Ascending aorta (tissue), 2 donors: ENCODE results near the gene DEPDC4. TPM values are rescaled to one million over a fixed set of nuclear protein-coding genes. Genes with fewer than 3 reads are reported as not detected.
"Not testable (repeated sequence)": the region's sequence is repeated elsewhere in the genome, so short reads cannot be mapped to it uniquely, and the experiment has no call there.

Source experiments
- DNase-seq, 2 donors: peaks; one replicate each; pipeline ENCODE4 v3.0.0-alpha.2; 2019; ENCODE audit warnings: low spot score in 2 of 2
- H3K27ac ChIP-seq, 2 donors: fragments of 200-600 bp; sonication (generic); one replicate each; pipeline ENCODE4 v1.5.1; 2016 to 2017; ENCODE audit warnings: mild to moderate bottlenecking in 1 of 2
- H3K27me3 ChIP-seq: fragments of 200-600 bp; sonication (generic); one replicate; pipeline ENCODE4 v1.5.1; 2017
- H3K36me3 ChIP-seq, 2 donors: fragments of 200-600 bp; sonication (generic); one replicate each; pipeline ENCODE4 v1.5.1; 2016
- H3K4me1 ChIP-seq, 2 donors: fragments of 200-600 bp; sonication (generic); one replicate each; pipeline ENCODE4 v1.5.1; 2016 to 2017; ENCODE audit warnings: mild to moderate bottlenecking in 1 of 2
- H3K4me3 ChIP-seq, 2 donors: fragments of 200-600 bp; sonication (generic); one replicate each; pipeline ENCODE4 v1.5.1; 2016 to 2017; ENCODE audit warnings: mild to moderate bottlenecking in 1 of 2
- H3K9me3 ChIP-seq, 2 donors: fragments of 200-600 bp; sonication (generic); one replicate each; pipeline ENCODE4 v1.5.1; 2016
- intact Hi-C: fragments of 100-400 bp; cut with DNase I; formaldehyde crosslinking; loops from one replicate; pipeline ENCODE4 v1.15.1; 2023
- total RNA-seq: library from RNA; depleted of rRNA; stranded (reverse); fragments of >200 nt; gene quantifications from one replicate; pipeline ENCODE4 v1.1.0, GENCODE V29; 2016
- TF ChIP-seq, protein P1 (sequence below), 3 experiments: fragments of 200-600 bp in 2 of 3; fragments of 450-650 bp in 1 of 3; sonication (generic) in 2 of 3; IDR thresholded peaks; one replicate each; pipeline ENCODE4 v1.5.1; 2016 to 2019; ENCODE audit warnings: antibody characterized with exemption in 3 of 3, mild to moderate bottlenecking in 1 of 3, moderate library complexity in 1 of 3

The DEPDC4 gene
- total RNA-seq, 1 donor from 2014 or later, result not detected

DNA sequence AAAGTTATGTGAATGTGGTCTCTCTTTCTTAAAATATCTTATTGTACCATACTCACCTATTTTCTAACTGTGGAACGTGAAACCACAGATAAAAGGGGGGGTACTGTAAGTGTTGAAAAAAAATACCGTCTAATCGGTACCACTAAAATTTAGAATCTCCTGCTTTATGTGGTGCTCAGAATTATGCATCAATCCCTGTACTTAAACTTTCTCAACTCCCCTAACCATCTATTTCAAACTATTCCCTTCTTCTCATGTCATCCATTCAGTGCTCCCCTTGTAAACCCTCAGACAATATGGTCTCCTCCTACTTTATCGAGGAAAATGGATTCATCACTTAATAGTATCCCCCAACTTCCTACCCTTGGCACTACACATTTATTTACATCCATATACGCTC is 23.7 kb downstream of the DEPDC4 start:
- intact Hi-C loops, result no loop called here
- no peaks in the 10 kb centered on the region for H3K27me3 ChIP-seq
- H3K27ac ChIP-seq, result no peak overlapping the region
- H3K9me3 ChIP-seq, result no peaks in the 10 kb centered on the region
- no peak for DNase-seq
- H3K4me1 ChIP-seq, result no peaks in the 10 kb centered on the region
- H3K36me3 ChIP-seq, result no peaks in the 10 kb centered on the region
- TF ChIP-seq, protein P1, sequence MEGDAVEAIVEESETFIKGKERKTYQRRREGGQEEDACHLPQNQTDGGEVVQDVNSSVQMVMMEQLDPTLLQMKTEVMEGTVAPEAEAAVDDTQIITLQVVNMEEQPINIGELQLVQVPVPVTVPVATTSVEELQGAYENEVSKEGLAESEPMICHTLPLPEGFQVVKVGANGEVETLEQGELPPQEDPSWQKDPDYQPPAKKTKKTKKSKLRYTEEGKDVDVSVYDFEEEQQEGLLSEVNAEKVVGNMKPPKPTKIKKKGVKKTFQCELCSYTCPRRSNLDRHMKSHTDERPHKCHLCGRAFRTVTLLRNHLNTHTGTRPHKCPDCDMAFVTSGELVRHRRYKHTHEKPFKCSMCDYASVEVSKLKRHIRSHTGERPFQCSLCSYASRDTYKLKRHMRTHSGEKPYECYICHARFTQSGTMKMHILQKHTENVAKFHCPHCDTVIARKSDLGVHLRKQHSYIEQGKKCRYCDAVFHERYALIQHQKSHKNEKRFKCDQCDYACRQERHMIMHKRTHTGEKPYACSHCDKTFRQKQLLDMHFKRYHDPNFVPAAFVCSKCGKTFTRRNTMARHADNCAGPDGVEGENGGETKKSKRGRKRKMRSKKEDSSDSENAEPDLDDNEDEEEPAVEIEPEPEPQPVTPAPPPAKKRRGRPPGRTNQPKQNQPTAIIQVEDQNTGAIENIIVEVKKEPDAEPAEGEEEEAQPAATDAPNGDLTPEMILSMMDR (IDR thresholded peaks at IDR 0.05), result no peak
- H3K4me3 ChIP-seq, result no peak overlapping the region

DNA sequence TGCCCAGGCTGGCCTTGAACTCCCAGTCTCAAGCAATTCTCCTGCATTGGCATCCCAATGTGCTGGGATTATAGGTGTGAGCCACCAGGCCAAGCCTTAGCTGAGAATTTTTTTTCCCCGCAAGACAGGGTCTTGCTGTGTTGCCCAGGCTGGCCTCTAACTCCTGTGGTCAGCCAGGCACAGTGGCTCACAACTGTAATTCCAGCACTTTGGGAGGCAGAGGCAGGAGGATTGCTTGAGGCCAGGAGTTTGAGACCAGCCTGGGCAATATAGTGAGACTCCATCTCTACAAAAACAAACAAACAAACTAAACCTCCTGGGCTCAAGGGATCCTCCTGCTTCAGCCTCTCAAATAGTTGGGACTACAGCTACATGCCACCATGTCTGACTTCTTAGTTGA is 27.3 kb downstream of the DEPDC4 start:
- no peaks in the 10 kb centered on the region for H3K27me3 ChIP-seq
- TF ChIP-seq, protein P1 (IDR thresholded peaks at IDR 0.05), result no peak
- no peaks in the 10 kb centered on the region for H3K9me3 ChIP-seq
- no peak for DNase-seq
- H3K4me1 ChIP-seq, result no peaks in the 10 kb centered on the region
- intact Hi-C loops, result no loop called here
- no peak overlapping the region for H3K4me3 ChIP-seq
- H3K27ac ChIP-seq, result no peak overlapping the region
- H3K36me3 ChIP-seq, result no peaks in the 10 kb centered on the region

DNA sequence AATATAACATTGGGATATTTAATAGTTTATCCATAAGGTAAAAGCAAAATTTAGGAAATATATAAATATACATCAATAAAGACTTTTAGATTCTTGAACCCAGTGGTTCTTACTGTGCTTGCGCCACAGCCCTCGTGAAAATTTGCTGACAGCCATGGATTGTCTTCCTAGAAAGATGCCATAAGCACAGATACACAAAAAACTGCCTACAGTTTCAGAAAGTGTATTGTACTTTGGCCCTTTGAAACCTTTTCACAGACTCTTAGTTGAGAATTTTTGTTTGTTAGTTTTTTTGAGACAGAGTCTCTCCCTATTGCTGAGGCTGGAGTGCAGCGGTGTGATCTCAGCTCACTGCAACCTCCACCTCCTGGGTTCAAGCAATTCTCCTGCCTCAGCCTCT is 28.1 kb downstream of the DEPDC4 start:
- no peak overlapping the region for H3K27ac ChIP-seq
- H3K27me3 ChIP-seq, result no peaks in the 10 kb centered on the region
- TF ChIP-seq, protein P1 (IDR thresholded peaks at IDR 0.05), result no peak
- no peak overlapping the region for H3K4me3 ChIP-seq
- DNase-seq, result no peak
- intact Hi-C loops, result no loop called here
- H3K9me3 ChIP-seq, result no peaks in the 10 kb centered on the region
- no peaks in the 10 kb centered on the region for H3K4me1 ChIP-seq
- no peaks in the 10 kb centered on the region for H3K36me3 ChIP-seq

DNA sequence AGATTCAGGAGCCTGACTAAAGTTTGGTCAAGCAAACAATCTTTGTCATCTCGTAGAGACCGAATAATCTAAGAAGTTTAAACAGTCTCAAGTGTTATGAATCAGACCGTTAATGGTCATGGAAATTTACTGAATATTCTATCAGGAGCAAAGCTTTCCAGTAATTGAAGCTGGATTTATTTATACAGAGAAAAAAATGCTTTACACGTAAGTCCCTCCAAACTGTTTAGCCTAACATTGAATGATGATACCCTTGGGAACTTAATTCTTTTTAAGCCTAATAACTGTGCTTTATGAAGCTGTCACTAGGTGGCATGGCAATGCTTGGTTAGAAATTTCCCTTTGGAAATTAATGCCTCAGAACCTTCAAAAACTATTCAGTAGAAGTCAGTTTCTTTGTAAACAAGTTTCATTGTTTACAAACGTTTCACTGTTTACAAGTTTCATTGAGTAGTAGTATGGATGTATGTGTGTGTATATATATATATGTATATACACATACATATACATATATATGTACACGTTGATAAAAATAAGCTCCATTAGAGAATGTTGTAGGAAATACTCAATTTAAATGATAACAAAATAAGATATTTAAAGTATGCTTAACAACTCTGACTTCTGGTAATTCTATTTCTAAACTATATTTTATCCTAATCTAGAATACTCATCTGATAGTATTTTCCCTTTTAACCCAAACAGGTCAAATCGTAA is 32.1 kb downstream of the DEPDC4 start:
- H3K27ac ChIP-seq, result peak overlapping the region in 1 of 2 donors; percentile 30
- DNase-seq, result no peak
- H3K9me3 ChIP-seq, result no peaks in the 10 kb centered on the region
- TF ChIP-seq, protein P1 (IDR thresholded peaks at IDR 0.05), result peak; percentile 48 to 79 (median 66)
- no peaks in the 10 kb centered on the region for H3K27me3 ChIP-seq
- H3K4me1 ChIP-seq, result no peaks in the 10 kb centered on the region
- intact Hi-C loops, result loop anchor here (1.0 to 5.0 kb wide), 3 partner anchors 34 to 503 kb away; partner anchors contain the start of gene ACTR6
- no peak overlapping the region for H3K4me3 ChIP-seq
- no peaks in the 10 kb centered on the region for H3K36me3 ChIP-seq

DNA sequence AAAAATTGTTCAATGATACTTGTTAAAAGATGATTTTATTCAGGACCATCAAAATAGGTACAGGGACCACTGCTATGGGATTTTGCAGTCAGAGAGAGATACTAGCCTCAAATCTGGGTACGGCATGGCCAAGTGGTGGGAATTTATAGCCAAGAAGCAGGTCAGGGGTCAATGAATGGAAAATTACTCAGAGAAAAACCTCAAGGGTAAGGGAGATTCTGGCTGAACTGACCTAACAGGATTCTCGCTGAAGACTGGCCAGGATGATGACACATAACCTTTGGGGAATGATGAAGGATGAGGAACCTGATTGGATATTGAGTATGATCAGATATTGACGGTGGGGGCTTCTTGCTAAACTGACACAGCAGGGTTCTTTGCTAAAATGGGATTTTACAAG is 32.7 kb downstream of the DEPDC4 start:
- H3K36me3 ChIP-seq, result no peaks in the 10 kb centered on the region
- TF ChIP-seq, protein P1 (IDR thresholded peaks at IDR 0.05), result no peak
- H3K4me1 ChIP-seq, result no peaks in the 10 kb centered on the region
- no peaks in the 10 kb centered on the region for H3K9me3 ChIP-seq
- intact Hi-C loops, result loop anchor here (1.0 to 5.0 kb wide), 3 partner anchors 34 to 503 kb away; partner anchors contain the start of gene ACTR6
- no peaks in the 10 kb centered on the region for H3K27me3 ChIP-seq
- H3K4me3 ChIP-seq, result no peak overlapping the region
- peak overlapping the region in 1 of 2 donors; percentile 30 for H3K27ac ChIP-seq
- no peak for DNase-seq

DNA sequence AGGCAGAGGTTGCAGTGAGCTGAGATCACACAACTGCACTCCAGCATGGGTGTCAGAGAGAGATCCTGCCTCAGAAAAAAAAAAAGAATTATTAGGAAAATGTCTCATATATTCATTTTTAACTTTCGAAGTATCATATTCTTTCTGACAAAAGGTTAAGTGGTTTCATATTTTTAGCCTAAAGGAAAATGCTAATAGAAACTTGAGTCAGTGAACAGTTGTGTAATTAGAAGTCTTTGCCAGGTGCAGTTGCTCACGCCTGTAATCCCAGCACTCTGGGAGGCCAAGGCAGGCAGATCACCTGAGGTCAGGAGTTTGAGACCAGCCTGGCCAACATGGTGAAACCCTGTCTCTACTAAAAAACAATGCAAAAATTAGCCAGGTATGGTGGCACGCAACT is 35.0 kb downstream of the DEPDC4 start:
- not testable (repeated sequence) for H3K9me3 ChIP-seq, H3K4me3 ChIP-seq, H3K27me3 ChIP-seq, H3K4me1 ChIP-seq, H3K36me3 ChIP-seq, H3K27ac ChIP-seq, DNase-seq
- intact Hi-C loops, result loop anchor here (5.0 kb wide), 2 partner anchors 325 to 505 kb away; no protein-coding TSS in a partner anchor
